Thoracic aorta (tissue), 2 donors: ENCODE data around the gene MECR. TPM values are rescaled to one million over a fixed set of nuclear protein-coding genes. Genes with fewer than 3 reads are reported as not detected.
"Not testable (repeated sequence)": the region's sequence is repeated elsewhere in the genome, so short reads cannot be mapped to it uniquely, and the experiment has no call there.

Experiments used
- ATAC-seq: fragments of 150-250 bp; one replicate; pipeline ENCODE4 v1.8.0; 2017; ENCODE audit warnings: low read depth; ENCODE audit not compliant: insufficient number of reproducible peaks, low FRiP score
- DNase-seq: peaks from one replicate; pipeline ENCODE4 v3.0.0-alpha.2; 2020; ENCODE audit warnings: low spot score
- H3K27ac ChIP-seq, 2 donors: fragments of 200-600 bp; sonication (generic); 1 replicate in 1 of 2; 2 replicates in 1 of 2; pipeline ENCODE4 v1.5.1; 2016; ENCODE audit warnings: mild to moderate bottlenecking in 2 of 2, moderate library complexity in 2 of 2
- H3K27me3 ChIP-seq: fragments of 200-600 bp; sonication (generic); replicated peaks from 2 replicates; pipeline ENCODE4 v1.6.0; 2016; ENCODE audit warnings: mild to moderate bottlenecking; ENCODE audit not compliant: insufficient read depth
- H3K36me3 ChIP-seq: fragments of 200-600 bp; sonication (generic); one replicate; pipeline ENCODE4 v1.5.1; 2016
- H3K4me1 ChIP-seq, 2 donors: fragments of 200-600 bp; sonication (generic); 1 replicate in 1 of 2; 2 replicates in 1 of 2; pipeline versions ENCODE4 v1.5.1 to v1.6.0; 2016; ENCODE audit warnings: low read depth in 2 of 2, mild to moderate bottlenecking in 1 of 2; ENCODE audit not compliant: control insufficient read depth in 1 of 2
- H3K4me3 ChIP-seq: fragments of 200-600 bp; sonication (generic); 2 replicates; pipeline ENCODE4 v1.5.1; 2016; ENCODE audit warnings: mild to moderate bottlenecking
- H3K9me3 ChIP-seq: fragments of 200-600 bp; sonication (generic); 2 replicates; pipeline ENCODE4 v1.5.1; 2016
- total RNA-seq, 2 donors: library from RNA; depleted of rRNA; stranded (reverse); fragments of >200 nt; gene quantifications; one replicate each; pipeline versions ENCODE4 v1.1.0 to v1.2.3, GENCODE V29; 2016
- TF ChIP-seq, protein P1 (sequence below): fragments of 200-600 bp; sonication (generic); IDR thresholded peaks from one replicate; pipeline ENCODE4 v1.5.1; 2019; ENCODE audit warnings: antibody characterized with exemption

MECR gene
- total RNA-seq, 2 donors from 2014 or later = 9.2 to 32.0 TPM

GRCh38 chr1:29159773-29160172 lies 71.0 kb downstream of the MECR start:
- Histone ChIP-seq H3K36me3 (peaks cover 38% of the 10 kb centered on the region), H3K27me3 (no peaks in the 10 kb centered on the region), H3K9me3 (no peaks in the 10 kb centered on the region), H3K4me3 (no peak overlapping the region), H3K4me1 (peaks cover 3 to 25% of the 10 kb centered on the region in 2 donors), H3K27ac (no peak overlapping the region)
- TF ChIP-seq, protein P1, sequence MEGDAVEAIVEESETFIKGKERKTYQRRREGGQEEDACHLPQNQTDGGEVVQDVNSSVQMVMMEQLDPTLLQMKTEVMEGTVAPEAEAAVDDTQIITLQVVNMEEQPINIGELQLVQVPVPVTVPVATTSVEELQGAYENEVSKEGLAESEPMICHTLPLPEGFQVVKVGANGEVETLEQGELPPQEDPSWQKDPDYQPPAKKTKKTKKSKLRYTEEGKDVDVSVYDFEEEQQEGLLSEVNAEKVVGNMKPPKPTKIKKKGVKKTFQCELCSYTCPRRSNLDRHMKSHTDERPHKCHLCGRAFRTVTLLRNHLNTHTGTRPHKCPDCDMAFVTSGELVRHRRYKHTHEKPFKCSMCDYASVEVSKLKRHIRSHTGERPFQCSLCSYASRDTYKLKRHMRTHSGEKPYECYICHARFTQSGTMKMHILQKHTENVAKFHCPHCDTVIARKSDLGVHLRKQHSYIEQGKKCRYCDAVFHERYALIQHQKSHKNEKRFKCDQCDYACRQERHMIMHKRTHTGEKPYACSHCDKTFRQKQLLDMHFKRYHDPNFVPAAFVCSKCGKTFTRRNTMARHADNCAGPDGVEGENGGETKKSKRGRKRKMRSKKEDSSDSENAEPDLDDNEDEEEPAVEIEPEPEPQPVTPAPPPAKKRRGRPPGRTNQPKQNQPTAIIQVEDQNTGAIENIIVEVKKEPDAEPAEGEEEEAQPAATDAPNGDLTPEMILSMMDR = no peak
- DNase-seq = no peak
- ATAC-seq = no peak

GRCh38 chr1:29157269-29157601 lies 73.5 kb downstream of the MECR start:
- Histone ChIP-seq H3K4me3 (no peak overlapping the region), H3K4me1 (peaks cover 3 to 19% of the 10 kb centered on the region in 2 donors), H3K27me3 (no peaks in the 10 kb centered on the region), H3K36me3 (peaks cover 60% of the 10 kb centered on the region), H3K9me3 (no peaks in the 10 kb centered on the region), H3K27ac (no peak overlapping the region)
- ATAC-seq (no peak), DNase-seq (no peak)
- TF ChIP-seq, protein P1 = no peak

- H3K36me3 ChIP-seq = peaks cover 65% of the 10 kb centered on the region
- ATAC-seq (no peak), DNase-seq (no peak)
- no peaks in the 10 kb centered on the region for H3K27me3 ChIP-seq
- TF ChIP-seq, protein P1 = no peak
- H3K4me1 ChIP-seq = peaks cover 3 to 14% of the 10 kb centered on the region in 2 donors
- no peaks in the 10 kb centered on the region for H3K9me3 ChIP-seq
- no peak overlapping the region for H3K27ac ChIP-seq
- H3K4me3 ChIP-seq = no peak overlapping the region
These were observed 74.0 kb downstream of the MECR start for GRCh38 chr1:29156543-29157268.

GRCh38 chr1:29152046-29152805 lies 78.5 kb downstream of the MECR start:
- peaks cover 77% of the 10 kb centered on the region for H3K36me3 ChIP-seq
- peaks cover 3 to 11% of the 10 kb centered on the region in 2 donors for H3K4me1 ChIP-seq
- no peaks in the 10 kb centered on the region for H3K27me3 ChIP-seq
- no peak for ATAC-seq
- DNase-seq = no peak
- no peak overlapping the region for H3K27ac ChIP-seq
- no peaks in the 10 kb centered on the region for H3K9me3 ChIP-seq
- TF ChIP-seq, protein P1 = no peak
- no peak overlapping the region for H3K4me3 ChIP-seq

DNA sequence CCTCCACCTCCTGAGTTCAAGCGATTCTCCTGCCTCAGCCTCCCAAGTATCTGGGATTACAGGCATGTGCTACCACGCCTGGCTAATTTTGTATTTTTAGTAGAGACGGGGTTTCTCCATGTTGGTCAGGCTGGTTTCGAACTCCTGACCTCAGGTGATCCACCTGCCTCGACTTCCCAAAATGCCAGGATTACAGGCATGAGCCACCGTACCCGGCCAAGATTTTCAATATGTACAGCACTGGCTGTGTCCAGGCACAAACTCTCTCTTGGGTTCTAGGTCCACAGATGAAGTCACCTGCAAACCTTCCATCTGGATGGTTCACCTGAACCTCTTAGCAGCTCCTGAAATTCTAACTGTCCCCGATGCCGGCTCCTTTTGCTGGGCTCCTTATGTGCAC lies 80.4 kb downstream of the MECR start:
- not testable (repeated sequence) for DNase-seq, ATAC-seq
- H3K36me3 ChIP-seq = peaks cover 73% of the 10 kb centered on the region

More for the DNA sequence above, 80.4 kb downstream of the MECR start:
- not testable (repeated sequence) for H3K9me3 ChIP-seq, H3K4me1 ChIP-seq, H3K27me3 ChIP-seq, H3K4me3 ChIP-seq, H3K27ac ChIP-seq
